Esophagus mucosa (tissue), 1 donor: ENCODE results near the gene MINDY1. TPM values are rescaled to one million over a fixed set of nuclear protein-coding genes. Genes with fewer than 3 reads are reported as not detected.

Experiments used
- ATAC-seq: fragments of 200-7000 bp; cut with Tn5 transposase; one replicate; pipeline ENCODE4 v1.9.1; 2020
- total RNA-seq: library from RNA; stranded (reverse); gene quantifications from one replicate; pipeline ENCODE4 v1.2.4, GENCODE V29; 2023
- donor health status: DM: yes; HTN: yes; CAD: no.

The MINDY1 gene
- total RNA-seq, 1 donor from 2014 or later = 33.4 TPM

DNA sequence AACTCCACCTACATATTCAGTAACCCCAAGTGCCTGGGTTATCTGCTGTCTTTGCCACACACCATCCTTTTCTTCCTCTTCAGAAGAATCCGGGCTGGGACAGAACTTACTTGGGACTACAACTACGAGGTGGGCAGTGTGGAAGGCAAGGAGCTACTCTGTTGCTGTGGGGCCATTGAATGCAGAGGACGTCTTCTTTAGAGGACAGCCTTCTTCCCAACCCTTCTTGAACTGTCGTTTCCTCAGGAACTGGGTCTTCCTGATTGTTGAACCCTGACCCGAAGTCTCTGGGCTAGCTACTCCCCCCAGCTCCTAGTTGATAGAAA is 42.6 kb downstream of the MINDY1 start:
- ATAC-seq = no peak

DNA sequence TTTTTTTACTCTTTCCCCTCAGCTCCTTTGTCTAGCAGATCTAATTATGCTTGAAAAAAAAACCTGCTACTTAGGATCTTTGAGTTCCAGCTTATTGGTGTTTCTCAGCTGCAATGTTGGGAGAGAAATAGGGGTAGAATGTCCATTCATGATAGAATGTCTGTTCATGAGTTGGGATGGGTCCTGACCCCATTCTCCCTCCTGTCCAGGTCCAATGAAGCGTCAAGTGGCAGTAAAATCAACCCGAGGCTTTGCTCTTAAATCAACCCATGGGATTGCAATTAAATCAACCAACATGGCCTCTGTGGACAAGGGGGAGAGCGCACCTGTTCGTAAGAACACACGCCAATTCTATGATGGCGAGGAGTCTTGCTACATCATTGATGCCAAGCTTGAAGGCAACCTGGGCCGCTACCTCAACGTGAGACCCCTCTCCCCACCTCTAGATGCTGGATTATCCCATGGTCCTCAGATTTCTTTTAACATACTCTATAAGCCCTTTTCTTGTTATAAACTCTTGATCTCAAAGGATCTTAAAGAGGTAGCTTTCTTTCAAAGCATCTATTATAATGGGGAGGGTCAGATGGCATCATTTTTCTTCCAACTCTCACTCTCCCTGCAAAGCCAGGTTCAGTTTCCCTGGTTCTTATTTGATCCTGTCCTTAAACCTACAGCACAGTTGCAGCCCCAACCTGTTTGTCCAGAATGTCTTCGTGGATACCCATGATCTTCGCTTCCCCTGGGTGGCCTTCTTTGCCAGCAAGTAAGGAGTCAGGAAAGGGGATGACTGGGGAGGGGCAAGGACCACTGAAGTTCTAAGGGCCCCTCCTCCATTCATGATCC is 43.2 kb downstream of the MINDY1 start:
- no peak for ATAC-seq

DNA sequence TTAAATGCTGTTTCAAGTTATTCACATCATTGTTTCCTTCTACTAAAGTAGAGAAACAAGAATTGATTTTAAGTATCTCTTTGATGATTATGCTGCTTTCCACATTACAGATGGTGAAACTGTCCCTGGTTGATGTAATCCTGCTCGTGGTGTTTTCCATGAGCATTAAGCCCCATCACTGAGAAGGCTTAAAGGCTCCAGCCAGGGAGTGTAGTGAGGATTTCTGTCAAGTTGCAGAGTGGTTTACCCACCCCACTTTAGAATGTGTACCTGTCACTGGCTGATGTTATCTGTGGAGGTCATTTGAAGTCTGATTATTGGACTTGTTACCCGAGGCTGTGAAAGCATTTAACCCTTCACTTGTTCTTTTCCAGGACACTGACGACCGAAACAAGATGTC is 44.9 kb downstream of the MINDY1 start:
- no peak for ATAC-seq

GRCh38 chr1:150960646-150961045 is 46.1 kb downstream of the MINDY1 start:
- ATAC-seq = no peak

GRCh38 chr1:150957666-150958065 is 49.0 kb downstream of the MINDY1 start:
- no peak for ATAC-seq

DNA sequence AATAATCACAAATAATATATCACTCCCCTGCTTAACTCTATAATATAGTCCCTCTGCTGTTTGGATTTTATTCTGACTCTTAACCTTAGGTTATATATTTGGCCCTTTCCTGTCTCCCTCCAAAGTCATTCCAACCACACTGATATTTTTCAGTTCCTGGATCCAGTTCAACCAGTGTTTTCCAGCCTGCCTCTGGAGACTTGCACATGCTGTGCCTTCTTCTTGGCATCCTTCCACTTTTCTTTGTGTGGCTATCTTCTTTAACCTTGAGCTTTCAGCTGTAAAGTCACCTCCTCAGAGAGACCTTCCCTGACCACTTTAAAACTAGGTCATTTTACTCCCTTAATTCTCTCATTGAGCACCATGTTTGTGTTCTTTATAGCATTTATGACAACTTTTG is 51.4 kb downstream of the MINDY1 start:
- ATAC-seq = no peak

DNA sequence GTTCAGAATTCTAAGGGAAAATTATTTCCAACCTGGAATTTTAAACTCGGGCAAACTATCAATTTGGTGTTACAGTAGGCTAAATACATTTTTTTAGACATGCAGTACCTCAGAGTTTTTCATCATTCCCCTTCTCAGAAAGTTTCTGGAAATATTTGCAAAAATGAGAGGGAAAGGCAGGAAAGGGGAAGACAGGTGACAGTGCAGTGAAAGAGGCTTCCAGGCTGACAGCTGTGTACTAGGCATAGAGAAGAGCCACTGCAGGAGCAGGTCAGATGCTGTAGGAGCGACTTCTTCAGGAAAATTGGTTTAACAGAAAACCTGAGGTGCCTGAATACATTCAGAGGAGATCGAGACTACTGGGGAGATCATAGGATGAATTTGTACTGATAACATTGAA is 52.0 kb downstream of the MINDY1 start:
- ATAC-seq = no peak

Other genes with a start within 250 kb of the MINDY1 start
- gene CTSS, start 241.1 kb downstream of the MINDY1 start, total RNA-seq = 19.6 TPM
- 7.7 TPM for gene CTSK, start 198.6 kb downstream of the MINDY1 start, total RNA-seq
- 17.7 TPM for gene ARNT, start 130.3 kb downstream of the MINDY1 start, total RNA-seq
- gene CTXND2, start 119.8 kb downstream of the MINDY1 start, total RNA-seq = not detected
- 24.3 TPM for gene SETDB1, start 80.5 kb downstream of the MINDY1 start, total RNA-seq
- gene CERS2, start 32.1 kb downstream of the MINDY1 start, total RNA-seq = 49.8 TPM
- 0.40 TPM for gene ANXA9, start 24.6 kb downstream of the MINDY1 start, total RNA-seq
- 14.3 TPM for gene PRUNE1, start 1.5 kb upstream of the MINDY1 start, total RNA-seq
- gene BNIPL, start 29.7 kb upstream of the MINDY1 start, total RNA-seq = 55.8 TPM
- 1.3 TPM for gene C1orf56, start 40.8 kb upstream of the MINDY1 start, total RNA-seq
- gene CDC42SE1, start 52.7 kb upstream of the MINDY1 start, total RNA-seq = 118 TPM
- 0.80 TPM for gene MLLT11, start 53.5 kb upstream of the MINDY1 start, total RNA-seq
- gene GABPB2, start 63.9 kb upstream of the MINDY1 start, total RNA-seq = 10.6 TPM
- 0.88 TPM for gene SEMA6C, start 139.7 kb upstream of the MINDY1 start, total RNA-seq
- gene TNFAIP8L2, start 149.7 kb upstream of the MINDY1 start, total RNA-seq = not detected
- gene LYSMD1, start 159.0 kb upstream of the MINDY1 start, total RNA-seq = 5.0 TPM
- gene SCNM1, start 159.2 kb upstream of the MINDY1 start, total RNA-seq = 30.6 TPM
- gene TMOD4, start 169.1 kb upstream of the MINDY1 start, total RNA-seq = not detected
- 28.2 TPM for gene VPS72, start 183.3 kb upstream of the MINDY1 start, total RNA-seq
- 28.2 TPM for gene PIP5K1A, start 191.7 kb upstream of the MINDY1 start, total RNA-seq
- 126 TPM for gene PSMD4, start 247.8 kb upstream of the MINDY1 start, total RNA-seq